ENCODE results near the gene PLPP4.

PLPP4 gene

DNA sequence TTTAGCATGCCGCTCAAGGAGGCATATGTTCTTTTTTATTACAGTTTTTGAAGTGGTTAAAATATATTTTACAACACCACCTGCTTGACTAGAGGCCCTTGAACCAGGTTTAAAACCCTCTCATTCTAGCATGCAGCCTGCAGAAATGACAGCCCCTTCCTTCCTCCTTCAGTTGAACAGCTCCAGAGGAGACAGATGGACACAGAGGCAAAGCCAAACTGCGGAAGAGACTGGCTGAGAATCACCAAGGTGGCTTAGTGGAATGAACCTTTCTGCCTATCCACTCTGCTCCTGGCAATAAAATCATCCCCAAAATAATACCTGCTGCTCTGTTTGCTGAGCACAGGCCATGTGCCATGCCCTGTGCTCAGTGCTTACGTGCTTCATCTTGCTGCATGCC lies 23.9 kb upstream of the PLPP4 start:
- no peak overlapping the region for H3K27ac ChIP-seq
- TF ChIP-seq, protein P1, sequence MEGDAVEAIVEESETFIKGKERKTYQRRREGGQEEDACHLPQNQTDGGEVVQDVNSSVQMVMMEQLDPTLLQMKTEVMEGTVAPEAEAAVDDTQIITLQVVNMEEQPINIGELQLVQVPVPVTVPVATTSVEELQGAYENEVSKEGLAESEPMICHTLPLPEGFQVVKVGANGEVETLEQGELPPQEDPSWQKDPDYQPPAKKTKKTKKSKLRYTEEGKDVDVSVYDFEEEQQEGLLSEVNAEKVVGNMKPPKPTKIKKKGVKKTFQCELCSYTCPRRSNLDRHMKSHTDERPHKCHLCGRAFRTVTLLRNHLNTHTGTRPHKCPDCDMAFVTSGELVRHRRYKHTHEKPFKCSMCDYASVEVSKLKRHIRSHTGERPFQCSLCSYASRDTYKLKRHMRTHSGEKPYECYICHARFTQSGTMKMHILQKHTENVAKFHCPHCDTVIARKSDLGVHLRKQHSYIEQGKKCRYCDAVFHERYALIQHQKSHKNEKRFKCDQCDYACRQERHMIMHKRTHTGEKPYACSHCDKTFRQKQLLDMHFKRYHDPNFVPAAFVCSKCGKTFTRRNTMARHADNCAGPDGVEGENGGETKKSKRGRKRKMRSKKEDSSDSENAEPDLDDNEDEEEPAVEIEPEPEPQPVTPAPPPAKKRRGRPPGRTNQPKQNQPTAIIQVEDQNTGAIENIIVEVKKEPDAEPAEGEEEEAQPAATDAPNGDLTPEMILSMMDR (conservative IDR thresholded peaks at IDR 0.05), result no peak

GRCh38 chr10:120436439-120437112 lies 20.5 kb upstream of the PLPP4 start:
- TF ChIP-seq, protein P1 (conservative IDR thresholded peaks at IDR 0.05), result no peak
- H3K27ac ChIP-seq, result no peak overlapping the region

DNA sequence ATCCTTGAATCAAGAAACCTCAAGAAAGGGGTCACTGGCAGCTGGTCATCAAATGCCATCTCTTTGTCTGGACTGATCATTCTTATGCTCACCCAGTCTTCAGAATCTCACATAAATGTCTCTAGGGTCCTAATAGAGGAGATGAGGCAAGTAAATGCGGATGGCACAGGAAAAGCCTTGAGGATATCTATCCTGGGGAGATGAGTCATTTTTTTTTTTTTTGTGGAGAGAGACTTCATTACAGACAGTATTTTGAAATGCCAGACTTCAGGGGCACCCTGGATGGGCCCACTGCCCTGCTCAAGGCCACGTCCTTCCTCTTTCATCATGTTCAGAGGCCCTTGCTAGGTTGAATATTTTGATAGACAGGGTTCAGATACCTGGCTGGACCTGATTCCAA lies 19.5 kb upstream of the PLPP4 start:
- TF ChIP-seq, protein P1 (conservative IDR thresholded peaks at IDR 0.05), result no peak
- H3K27ac ChIP-seq, result no peak overlapping the region

GRCh38 chr10:120451968-120452367 lies 5.1 kb upstream of the PLPP4 start:
- TF ChIP-seq, protein P1 (conservative IDR thresholded peaks at IDR 0.05), result no peak

DNA sequence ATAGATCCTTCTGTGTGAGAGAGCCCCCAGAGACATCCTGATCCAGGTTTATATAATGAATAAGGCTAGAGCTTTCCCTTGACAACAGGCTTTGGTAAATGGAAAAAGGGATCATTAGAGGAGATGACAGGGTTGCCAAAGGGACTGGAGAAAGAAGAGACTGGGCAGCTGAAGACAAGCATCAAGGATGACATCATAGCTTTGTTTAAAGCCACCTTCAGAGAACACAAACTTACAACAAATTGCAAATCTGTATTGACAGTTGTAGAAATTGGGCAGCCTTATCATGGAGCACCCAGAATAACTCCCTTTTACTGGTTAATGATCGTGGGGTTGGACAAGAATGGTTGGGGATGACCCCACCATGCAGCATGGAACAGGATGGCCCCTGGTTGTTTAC lies 3.7 kb upstream of the PLPP4 start:
- no peak overlapping the region for H3K27ac ChIP-seq
- TF ChIP-seq, protein P1 (conservative IDR thresholded peaks at IDR 0.05), result no peak

More at GRCh38 chr10:120451968-120452367, 5.1 kb upstream of the PLPP4 start:
- H3K27ac ChIP-seq, result no peak overlapping the region

DNA sequence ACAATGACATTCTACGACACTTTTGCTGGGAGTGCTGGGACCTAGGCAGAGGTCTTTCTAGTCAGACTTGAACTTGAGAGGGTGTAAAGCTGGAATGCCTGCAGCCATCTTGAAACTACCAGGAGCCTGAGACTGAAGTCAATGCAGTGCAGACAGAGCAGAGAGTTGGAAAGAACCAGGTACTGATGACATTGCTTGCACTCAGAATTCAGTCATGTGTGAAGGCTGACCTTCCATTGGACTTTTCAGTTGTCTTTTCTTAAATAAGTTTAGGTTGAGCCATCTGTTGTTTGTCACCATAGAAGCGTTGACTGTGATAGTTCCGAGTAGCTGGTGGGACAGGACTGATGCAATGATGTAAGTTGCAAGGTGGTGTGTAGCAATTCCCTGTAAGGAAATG lies 3.1 kb upstream of the PLPP4 start:
- H3K27ac ChIP-seq, result no peak overlapping the region
- TF ChIP-seq, protein P1 (conservative IDR thresholded peaks at IDR 0.05), result no peak

- H3K27ac ChIP-seq, result no peak overlapping the region
- TF ChIP-seq, protein P1 (conservative IDR thresholded peaks at IDR 0.05), result no peak
These were observed 2.0 kb upstream of the PLPP4 start for GRCh38 chr10:120455004-120455403.
